Measurements from ENCODE around the gene DDX43.
"Not testable (repeated sequence)": the region's sequence is repeated elsewhere in the genome, so short reads cannot be mapped to it uniquely, and the experiment has no call there.

The DDX43 gene

DNA sequence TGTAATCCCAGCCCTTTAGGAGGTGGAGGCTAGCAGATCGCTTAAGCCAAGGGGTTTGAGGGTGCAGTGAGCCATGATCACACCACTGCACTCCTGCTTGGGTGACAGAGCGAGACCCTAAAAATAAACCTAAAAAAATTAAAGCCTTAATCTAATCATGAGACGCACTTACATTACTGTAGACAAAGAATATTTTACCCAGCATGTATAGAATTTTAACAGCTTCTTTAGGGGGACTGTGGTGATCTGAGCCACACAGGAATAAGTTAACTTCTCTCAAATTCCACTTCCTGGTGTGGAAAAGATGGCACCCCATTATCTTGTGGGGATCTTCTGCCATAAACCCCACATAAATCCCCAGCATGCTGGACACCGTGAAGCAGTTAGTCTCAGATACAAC lies 22.6 kb upstream of the DDX43 start:
- H3K4me3 ChIP-seq (ENCODE audit: low read depth, low read length), result no peak overlapping the region
- TF ChIP-seq, protein P1, sequence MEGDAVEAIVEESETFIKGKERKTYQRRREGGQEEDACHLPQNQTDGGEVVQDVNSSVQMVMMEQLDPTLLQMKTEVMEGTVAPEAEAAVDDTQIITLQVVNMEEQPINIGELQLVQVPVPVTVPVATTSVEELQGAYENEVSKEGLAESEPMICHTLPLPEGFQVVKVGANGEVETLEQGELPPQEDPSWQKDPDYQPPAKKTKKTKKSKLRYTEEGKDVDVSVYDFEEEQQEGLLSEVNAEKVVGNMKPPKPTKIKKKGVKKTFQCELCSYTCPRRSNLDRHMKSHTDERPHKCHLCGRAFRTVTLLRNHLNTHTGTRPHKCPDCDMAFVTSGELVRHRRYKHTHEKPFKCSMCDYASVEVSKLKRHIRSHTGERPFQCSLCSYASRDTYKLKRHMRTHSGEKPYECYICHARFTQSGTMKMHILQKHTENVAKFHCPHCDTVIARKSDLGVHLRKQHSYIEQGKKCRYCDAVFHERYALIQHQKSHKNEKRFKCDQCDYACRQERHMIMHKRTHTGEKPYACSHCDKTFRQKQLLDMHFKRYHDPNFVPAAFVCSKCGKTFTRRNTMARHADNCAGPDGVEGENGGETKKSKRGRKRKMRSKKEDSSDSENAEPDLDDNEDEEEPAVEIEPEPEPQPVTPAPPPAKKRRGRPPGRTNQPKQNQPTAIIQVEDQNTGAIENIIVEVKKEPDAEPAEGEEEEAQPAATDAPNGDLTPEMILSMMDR (IDR thresholded peaks at IDR 0.05; ENCODE audit: low read depth, low read length, missing control alignments), result no peak
- no peak for DNase-seq (ENCODE audit: low read depth)

DNA sequence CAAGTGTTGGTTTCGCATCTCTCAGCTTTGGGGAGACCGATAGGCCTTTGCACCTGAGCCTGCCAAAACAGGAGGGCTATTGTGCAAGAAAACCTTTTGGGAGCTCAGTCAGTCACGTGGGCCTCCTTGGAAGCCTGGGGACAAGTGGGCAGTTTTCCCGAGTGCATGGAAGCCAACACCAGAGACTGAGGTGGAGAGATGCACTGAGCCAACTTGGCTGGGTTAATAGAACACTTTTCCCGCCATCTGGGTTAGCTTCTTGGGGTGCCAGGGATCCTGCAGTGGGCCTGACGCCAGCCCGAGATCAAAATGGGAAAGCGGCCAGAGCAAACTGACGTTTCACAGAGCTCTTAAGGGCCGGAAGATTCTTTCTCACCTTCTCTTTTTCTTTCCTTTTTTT lies 22.1 kb upstream of the DDX43 start:
- H3K4me3 ChIP-seq (ENCODE audit: low read depth, low read length), result no peak overlapping the region
- no peak for DNase-seq (ENCODE audit: low read depth)
- TF ChIP-seq, protein P1 (IDR thresholded peaks at IDR 0.05; ENCODE audit: low read depth, low read length, missing control alignments), result no peak

DNA sequence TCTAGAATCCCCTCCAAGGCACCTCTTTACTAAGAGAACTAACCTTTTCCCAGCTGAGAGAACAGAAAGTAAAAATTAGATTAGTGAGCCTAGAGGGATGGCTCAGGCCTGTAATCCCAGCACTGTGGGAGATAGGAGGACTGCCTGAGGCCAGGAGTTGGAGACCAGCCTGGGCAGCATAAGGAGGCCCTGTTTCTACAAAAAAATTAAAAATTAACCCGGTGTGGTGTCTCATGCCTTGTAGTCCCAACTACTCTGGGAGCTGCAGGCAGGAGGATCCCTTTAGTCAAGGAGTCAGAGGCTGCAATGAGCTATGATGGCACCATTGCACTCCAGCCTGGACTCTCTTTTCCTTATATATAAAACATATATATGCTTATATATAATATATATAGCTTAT lies 19.4 kb upstream of the DDX43 start:
- TF ChIP-seq, protein P1 (IDR thresholded peaks at IDR 0.05; ENCODE audit: low read depth, low read length, missing control alignments), result no peak
- H3K4me3 ChIP-seq (ENCODE audit: low read depth, low read length), result no peak overlapping the region
- DNase-seq (ENCODE audit: low read depth), result no peak

DNA sequence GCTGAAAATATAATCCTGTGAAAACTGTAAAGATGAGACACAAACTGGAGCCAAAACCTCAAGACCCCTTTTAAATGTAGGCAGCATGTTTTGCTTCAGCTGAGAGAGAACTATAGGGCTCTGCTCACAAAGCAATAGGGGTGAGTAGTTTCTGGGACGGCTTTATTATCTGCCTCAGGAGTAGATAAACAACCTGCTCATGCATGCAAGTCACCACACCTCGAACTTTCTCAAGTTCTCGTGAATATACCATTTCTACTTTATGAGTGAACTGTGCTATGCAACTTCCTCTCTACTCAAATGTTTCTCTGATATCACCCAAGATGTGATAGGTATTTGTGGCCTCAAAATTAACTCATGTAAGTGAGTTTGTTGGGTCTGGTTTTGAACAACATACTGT lies 17.4 kb upstream of the DDX43 start:
- DNase-seq (ENCODE audit: low read depth), result no peak
- H3K4me3 ChIP-seq (ENCODE audit: low read depth, low read length), result no peak overlapping the region
- TF ChIP-seq, protein P1 (IDR thresholded peaks at IDR 0.05; ENCODE audit: low read depth, low read length, missing control alignments), result no peak

DNA sequence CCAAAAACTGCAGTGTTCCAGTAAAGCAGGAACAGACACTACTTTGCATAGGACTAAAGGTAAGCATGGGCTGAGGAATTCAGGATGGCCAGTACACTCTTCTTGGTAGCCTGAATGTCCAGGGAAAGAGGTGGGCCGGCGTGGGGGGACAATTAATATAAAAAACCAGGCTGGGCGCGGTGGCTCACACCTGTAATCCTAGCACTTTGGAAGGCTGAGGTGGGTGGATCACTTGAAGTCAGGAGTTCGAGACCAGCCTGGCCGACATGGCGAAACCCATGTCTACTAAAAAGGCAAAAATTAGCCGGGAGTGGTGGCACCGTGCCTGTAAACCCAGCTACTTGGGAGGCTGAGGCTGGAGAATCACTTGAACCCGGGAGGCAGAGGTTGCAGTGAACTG lies 13.1 kb upstream of the DDX43 start:
- DNase-seq (ENCODE audit: low read depth); H3K4me3 ChIP-seq (ENCODE audit: low read depth, low read length): not testable (repeated sequence)

DNA sequence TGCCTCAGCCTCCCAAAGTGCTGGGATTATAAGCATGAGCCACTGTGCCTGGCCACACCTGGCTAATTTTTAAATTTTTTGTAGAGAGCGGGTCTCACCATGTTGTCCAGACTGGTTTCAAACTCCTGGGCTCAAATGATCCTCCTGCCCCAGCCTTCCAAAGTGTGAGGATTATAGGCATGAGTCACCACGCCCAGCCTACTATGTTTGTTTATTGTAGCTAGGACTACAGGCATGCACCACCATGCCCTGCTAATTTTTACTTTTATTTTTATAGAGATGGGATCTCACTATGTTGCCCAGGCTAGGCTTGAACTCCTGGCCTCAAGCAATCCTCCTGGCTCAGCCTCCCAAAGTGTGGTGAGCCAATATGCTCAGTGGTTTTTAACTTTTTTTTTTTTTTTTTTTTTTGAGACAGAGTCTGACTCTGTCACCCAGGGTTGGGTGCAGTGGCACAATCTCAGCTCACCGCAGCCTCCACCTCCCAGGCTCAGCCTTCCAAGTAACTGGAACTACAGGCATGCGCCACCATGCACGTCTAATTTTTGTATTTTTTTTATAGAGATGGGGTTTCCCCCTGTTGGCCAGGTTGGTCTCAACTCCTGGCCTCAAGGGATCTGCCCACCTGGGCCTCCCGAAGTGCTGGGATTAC lies 12.0 kb upstream of the DDX43 start:
- TF ChIP-seq, protein P1 (IDR thresholded peaks at IDR 0.05; ENCODE audit: low read depth, low read length, missing control alignments), result no peak
- no peak overlapping the region for H3K4me3 ChIP-seq (ENCODE audit: low read depth, low read length)
- no peak for DNase-seq (ENCODE audit: low read depth)

DNA sequence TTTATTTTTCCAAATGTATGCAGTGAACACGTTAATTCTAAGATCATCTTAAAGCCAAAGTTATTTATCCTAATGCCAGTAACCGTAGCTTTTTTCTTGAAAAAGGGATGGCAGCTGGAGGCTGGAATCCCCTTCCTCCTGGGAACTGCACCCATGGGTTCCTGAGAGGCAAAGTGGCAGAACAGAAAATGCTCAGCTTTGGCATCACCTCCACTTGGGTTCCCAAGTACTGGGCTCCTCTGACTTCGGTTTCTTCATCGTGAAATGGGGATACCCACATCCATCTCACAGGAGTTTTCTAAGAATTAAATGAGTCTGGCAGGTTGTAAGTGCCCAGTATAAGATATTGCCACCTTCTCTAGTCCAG lies 6.2 kb upstream of the DDX43 start:
- peak overlapping the region; percentile 66 for H3K4me3 ChIP-seq (ENCODE audit: low read depth, low read length)
- TF ChIP-seq, protein P1 (IDR thresholded peaks at IDR 0.05; ENCODE audit: low read depth, low read length, missing control alignments), result no peak
- no peak for DNase-seq (ENCODE audit: low read depth)
